Dedifferentiated amniotic fluid mesenchymal stem cell (primary cell): Measurements from ENCODE around the gene ZNF76.
A peak's percentile ranks its signal among the peaks of the same experiment; 100 is the strongest.

Experiments used
- DNase-seq: peaks from one replicate; pipeline ENCODE4 v3.0.0-alpha.2; 2016; ENCODE audit errors: extremely low spot score

Gene ZNF76

DNA sequence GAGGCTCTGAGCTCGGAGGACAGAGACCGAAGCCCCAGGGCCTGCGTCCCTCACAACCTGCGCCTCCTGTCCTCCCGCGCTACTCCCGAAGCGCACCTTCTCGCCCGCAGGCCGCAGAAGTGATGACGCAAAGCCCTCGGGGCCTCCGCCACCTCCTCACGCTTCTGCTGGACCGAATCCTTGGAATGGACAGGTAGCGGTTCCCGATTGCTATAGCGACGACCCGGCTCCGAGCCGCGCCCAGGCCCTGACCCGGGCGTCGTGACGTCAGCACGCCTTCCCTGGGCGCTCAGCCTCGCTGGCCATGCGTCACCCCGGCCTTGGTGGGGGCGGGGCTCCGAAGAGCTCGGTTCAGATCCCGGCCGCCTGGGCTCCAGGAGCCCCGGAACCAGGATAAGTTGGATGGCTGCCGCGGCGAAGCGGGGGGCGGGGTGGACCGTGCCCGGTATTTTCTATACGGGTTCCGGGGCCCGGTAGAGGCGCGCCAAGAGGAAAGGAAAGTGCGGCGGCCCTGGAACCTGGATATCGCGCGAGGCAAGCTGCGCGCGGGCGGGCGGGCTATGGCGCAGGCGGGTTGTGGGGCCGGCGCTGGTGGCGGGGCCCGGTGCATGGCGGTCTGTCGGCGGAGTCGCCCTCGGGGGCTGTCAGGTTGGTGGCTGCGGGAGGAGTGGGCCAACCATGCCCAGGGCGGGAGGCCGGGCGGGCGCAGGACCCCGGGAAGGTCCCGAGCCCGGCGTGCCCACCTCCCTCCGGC, at the start of gene ZNF76:
Gene ZNF76, plus strand, starts transcription at position 542 of the 754 bp plus-strand sequence. CDS start 21,417 bp downstream, outside the sequence.
- DNase-seq = peak; percentile 95

DNA sequence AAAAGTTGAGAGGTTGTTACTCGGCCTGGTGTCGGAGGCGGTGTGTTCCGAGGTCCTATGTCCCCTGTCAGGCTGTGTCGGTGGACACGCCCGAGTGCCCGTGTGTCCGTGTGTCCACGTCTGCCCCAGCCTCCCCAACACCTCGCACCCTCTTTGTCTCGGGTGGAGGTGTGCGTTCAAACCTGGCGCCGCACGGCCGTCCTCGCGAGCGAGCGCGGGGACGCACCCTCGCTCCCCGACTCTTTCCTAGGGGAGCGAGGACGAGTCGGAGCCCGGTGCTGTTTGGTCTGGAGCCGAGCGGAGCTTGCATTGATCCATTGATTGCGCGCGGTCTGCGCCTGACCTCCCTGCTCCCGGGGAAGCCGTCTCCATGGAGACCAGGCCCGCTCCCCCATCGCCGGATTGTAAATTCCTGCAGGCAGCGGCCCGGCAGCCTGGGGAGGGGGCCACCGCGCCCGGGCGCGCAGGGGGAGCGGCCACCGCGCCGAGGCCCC, 46.2 kb upstream of the ZNF76 start:
- DNase-seq = no peak

DNA sequence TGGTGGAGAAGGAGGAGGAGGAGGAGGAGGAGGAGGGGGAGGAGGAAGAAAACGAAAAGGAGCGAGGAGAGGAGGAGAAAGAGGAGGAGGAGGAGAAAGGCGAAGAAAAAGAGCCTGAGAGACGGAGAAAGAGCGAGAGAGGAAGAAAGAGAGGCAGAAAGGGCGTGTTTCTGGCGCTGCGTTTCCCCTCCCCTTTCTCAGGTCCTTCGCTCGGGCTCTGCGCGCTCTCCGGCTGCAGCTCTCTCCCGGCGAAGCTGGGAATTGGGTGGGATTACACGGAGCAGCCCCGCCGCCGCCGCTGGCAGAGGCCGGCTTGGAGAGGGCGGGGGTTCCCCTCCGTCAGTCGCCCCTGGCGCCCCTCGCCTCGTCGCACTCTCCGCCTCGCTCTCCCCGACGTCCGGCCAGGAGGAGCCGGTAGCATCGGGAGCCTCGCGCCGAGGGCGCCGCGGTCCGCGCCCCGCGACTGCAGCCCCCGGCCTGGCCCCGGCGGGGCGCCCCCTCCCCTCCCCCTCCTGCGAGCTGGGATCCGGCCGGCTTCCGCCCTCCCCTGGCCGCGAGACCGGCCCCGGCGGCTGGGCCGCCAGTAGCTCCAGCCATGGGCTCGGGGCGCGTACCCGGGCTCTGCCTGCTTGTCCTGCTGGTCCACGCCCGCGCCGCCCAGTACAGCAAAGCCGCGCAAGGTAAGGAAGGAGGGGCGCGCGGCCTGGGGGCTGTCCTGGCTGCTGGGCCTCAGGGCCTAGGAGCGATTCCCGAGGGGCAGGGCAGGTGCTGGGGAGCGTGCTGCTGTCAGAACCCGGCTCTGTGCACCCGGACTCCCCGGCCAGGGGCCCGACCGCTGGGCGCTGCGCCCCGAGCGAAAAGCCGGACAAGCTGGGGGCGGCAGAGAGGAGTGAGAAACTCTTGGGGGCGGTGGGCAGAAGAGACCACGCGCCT, 45.4 kb upstream of the ZNF76 start, which contains the start of gene SCUBE3:
Gene SCUBE3, plus strand, starts transcription at position 133 of the 933 bp plus-strand sequence. Its CDS starts 463 bp downstream, at position 596.
- no peak for DNase-seq

DNA sequence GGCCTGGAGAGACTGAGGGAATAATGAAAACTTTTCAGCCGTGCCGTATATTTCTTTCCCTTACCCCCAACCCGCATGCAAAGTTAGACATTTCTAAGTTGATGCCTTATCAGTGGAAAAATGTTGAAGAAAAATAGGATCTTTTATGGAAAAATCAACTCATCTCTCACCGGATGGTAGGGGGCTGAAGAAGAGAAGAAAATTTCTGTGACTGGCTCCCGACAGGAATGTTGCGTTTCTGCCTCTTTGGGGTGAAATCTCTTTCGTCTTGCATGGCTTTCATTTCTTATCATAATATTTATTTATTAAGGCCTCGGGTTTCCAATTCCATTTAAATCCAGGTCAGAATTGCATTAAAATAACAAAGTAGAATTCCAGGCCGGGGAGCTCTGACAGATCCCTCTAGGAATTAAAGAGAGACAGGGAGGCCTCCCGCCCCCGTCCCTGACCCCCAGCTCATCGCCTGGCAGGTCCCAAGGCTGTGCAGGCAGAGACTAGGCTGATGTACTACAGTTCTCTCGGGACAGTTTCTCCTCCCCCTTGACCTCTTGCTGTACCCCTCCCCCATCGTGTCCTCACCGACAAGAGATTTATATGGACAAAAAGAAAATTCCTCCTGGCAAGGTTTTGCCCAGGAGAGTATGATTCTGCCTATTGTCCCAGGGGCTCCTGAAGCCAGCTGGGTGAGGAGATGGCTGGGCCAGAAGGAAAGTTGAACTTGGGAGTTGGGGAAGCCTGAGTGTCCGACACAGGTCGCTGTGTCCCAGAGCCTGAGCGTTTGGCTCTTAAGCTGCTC, 44.5 kb upstream of the ZNF76 start:
- DNase-seq = no peak

DNA sequence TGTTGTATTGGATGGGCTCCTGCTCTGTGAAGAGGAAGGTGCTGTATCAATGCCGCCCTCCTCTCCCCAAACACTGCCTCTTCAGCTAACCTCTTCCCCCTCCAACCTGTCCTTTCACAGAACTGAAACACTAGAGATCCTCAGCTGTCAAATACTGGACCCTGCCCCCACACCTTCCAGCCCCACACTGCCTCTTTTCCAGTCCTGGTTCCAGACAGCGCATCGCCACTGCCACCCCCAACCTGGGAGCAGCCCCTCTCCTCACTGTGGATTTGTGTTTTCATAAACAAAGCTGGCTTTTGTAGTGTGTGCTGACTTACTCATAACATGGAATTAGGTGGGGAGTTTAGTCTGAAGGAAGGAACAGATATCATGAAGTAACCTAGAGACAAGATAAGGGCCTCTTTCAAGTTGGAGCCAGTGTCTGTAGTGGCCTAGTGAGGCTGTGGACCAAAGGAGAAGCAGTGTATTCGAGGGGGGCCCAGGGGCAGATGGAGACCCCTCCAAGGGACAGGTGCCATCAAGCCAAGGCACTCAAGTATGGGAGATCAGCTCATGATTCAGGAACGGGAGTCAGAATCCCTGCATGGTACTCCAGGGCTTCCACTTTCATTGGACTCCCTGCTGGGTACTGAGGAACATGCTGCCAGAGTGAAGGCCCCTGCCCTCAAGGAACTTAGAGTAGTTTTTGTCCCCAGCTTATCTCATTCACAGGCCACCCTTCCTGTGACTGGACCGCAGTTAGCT, 43.7 kb upstream of the ZNF76 start:
- DNase-seq = no peak

DNA sequence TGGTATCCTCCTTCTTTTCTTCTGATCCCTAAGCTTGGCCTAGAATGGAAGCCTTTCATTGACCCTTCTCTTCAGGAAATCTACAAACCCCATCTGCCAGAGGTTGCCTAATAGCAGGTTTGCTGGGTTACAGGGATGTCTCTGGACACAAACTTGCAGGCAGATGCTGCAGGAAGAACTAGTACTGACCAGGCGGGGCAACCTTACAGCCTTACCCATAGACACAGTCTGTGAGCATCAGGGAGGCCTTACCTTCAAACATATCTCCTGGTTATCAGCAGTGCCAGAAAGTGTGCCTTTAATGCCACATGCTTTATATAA, 43.2 kb upstream of the ZNF76 start:
- no peak for DNase-seq

DNA sequence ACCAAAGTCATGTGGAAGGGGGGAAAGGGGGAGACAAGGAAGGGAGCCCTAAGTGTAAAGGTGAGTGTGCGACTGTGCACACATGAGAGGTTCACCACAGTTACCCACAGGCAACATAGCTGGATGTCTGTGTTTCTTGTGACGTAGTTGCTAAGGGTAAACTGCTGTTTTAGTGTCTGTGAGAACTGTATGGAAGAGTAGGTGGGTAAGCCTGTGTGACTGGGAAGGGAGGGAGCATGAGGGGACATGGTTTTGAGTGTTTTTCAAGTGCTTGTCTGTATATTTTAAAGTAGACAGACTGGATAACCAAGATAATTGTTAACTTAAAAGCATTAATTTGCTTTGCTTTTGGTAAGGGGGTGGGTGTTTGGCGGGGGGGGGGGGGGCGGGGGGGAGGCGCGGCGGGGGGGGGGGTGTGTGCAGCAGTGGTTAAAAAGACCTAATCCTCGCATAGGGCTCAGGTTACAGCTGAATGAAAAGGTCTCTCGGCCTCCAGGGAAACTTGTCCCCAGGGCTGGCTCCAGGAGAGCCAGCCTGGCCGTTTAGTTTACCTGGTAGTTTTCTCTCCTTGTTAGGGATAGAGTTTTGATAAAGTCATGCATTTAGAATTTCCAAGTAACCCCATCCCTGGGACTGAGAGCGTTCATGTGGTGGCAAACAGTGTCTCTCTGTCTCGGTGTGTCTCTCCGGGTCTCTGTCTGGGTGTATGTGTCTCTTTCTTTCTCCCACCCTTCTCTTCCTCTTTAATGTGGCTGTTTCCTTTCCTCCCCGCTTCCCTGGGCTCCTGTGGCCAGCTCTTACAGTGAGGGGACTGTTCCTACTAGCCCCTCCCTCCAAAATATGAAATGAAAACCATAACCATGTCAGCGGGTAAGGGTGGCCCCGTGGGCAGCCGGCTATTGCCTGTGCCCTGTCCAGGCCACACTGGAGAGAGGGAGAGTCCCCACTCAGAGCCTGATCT, 42.4 kb upstream of the ZNF76 start:
- DNase-seq = no peak

DNA sequence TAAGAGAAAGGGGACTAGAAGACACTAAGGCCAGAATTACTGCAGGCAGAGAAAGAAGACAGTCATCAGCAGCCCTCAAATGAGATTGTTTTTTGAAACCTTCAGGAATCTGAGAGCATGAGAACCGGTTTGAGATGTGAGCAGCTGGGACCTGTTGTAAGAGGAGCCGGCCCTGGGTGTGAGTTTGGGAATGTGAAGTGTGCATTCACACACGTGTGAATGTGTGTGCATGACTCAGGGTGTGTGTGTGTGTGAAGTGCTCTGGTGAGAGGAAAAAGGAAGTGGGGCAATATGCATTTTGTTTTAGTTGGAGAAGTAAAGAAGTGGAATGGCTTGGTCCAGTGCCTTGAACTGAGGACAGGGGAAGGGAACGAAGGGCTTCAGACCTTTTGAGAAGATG, 41.5 kb upstream of the ZNF76 start:
- no peak for DNase-seq

DNA sequence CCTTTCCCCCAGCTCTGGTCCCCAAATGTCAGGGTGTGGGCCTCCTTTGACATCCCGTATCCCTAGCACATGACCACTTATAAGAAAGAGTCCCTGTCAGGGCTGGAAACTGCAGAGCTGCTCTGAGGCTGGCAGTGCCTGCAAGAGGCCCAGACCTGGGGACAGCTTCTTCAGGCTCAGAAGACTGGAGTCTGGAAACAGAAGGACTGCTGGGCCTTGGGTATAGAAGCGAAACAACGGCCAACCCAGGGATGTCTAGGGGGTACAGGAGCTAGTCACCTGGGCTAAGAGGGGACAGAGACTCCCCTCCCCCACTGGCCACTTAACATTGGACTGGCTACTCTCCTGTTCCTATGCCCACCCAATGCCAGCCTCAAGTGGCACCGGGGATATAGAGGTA, 41.1 kb upstream of the ZNF76 start:
- DNase-seq = no peak

DNA sequence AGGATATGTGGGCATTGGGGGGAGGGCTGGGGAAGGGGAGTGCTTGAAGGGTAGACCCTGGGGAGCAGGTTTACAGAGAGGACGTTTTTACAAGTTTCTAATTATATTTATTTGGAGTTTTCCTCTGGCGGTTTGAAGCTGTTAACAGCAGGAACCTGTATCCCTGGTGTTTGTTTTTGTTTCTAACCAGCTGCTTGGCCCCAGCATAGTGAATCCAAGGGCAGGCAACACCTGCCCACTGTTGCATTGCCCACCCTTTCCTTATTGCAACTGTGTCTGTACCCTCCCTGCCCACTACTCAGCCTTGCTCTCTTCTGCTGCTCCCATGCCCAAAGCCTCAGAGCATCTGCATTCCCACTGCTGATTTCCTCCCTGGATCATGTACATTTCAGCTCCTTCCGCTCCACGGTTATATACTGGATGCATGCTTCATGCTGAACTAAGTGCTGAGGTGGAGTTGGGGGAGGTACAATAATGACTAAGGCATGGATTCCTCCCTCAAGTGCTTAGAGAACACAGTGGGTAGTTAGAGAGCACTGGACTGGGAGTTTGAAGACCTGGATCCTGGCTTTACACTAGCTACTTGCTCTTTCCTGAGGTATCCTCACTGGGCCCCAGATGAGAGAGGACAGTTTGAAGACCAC, 39.7 kb upstream of the ZNF76 start:
- DNase-seq = no peak

DNA sequence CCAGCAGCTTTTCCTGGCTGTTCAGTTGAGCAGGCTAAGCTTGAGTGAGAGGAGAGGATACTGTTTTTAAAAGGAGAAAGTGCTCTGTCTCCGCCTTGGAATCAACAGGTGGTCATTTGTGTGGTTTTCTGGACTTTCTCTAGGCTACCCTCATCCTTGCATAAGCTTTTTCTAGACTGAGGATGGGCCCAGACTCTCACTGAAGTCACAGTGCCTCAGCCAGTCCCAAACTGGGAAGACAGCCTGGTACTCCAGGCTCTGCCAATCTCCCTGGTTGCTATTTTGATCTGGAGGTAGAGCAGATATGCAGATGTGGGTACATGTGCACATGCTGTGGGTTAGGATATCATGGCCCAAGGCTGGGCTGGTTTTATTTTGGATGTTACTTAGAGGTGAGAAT, 38.8 kb upstream of the ZNF76 start:
- no peak for DNase-seq

DNA sequence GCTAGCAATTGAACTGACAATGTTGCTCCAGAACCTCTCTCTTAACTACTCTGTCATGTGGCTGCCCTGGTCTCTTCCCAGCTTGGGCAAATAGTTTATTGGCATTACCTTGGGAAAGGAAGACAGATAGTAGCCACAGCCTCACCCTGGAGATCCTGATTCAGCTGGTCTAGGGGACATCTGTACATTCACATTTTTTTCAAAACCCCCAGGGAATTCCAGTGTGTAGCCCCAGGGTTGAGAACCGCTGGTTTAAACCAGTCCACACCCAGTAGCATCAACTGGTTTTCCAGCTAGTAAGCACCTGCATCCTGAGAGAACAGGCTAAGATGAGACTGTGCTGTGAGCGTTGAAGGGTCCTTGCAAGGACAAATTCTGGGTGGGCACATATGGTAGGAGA, 36.1 kb upstream of the ZNF76 start:
- DNase-seq = no peak

DNA sequence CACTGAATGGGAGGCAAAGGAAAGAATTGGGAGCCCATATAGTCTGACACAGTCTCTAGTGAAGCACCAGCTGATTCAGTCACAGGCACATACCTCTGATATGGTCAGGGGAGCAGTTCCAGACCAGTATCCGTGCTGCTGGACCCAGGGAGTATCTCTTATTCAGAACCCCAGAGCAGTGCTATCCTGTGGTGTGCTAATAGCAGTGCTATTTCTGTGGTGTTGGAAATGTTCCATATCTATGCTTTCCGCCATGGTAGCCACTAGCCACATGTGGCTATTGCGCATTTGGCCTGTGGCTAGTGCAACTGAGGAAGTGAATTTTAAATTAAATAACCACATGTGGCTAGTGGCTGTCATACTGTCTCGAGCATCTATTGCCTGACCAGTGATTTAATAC, 34.8 kb upstream of the ZNF76 start:
- DNase-seq = no peak

DNA sequence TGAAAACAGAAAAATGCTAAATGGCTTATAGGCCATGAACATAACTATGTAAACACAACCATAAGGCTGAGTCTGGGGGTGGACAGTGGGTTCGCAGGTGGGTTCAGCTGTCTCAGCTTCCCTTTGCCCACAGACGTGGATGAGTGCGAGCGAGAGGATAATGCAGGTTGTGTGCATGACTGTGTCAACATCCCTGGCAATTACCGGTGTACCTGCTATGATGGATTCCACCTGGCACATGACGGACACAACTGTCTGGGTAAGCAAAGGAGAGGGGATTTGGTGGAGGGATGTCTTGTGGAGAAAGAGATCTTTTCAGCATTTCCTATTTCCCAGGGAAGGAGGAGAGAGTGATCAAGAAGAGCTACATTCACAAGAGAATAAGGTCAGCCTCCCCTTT, 31.1 kb upstream of the ZNF76 start:
- DNase-seq = no peak

DNA sequence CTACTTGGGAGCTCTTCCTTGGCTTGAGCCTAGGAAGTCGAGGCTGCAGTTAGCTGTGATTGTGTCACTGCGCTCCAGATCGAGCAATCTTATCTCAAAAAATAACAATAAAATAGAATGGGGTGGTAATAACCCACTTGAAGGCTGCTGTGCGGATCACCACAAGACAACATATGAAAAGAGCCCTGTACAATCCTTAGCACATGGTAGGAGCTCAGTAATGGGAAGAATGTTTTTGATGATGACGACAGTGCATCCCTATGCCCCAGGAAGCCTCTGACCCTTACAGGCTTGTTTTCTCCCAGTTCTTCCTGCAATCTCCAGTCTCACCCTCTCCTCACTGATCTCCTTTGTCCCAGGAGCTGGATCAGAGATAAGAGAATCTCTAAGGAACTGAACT, 30.2 kb upstream of the ZNF76 start:
- no peak for DNase-seq

DNA sequence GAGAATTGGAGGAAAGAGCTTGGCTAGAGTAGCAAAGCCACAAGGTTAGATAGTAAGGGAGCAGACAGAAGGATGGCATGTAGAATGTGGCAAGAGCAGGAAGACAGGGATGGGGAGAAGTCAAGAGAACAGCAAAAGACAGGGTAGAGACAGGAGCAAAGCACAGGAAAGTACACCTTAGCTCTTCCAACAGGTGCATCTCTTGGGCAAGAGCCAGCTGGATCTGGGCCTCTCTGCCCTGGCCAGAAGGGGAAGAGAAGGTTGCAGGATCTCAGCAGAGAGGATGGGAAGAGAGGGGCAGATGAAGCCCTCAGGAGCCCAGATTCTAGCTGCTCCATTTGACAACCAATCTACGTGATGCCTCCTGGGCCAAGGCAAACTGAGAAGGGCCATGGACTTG, 29.0 kb upstream of the ZNF76 start:
- no peak for DNase-seq

DNA sequence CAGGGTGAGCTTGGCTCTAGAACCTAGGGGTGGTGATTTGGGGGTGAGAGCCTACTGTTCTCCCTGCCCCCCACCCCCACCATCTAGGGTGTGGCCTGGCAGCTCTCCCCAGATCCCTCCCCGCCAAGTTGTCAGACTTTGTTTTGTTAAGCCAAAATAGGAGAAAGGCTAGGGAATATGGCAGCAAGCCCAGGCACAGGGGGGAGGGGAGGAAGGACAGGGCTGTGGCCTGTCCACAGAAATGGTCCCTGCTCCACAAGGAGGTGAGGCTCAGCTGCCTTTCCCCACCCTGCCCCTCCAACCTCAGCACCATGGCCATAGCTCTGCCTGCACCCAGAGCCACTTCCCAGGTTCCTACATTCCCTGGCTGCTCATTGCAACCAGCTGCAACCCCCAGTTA, 28.6 kb upstream of the ZNF76 start:
- no peak for DNase-seq

DNA sequence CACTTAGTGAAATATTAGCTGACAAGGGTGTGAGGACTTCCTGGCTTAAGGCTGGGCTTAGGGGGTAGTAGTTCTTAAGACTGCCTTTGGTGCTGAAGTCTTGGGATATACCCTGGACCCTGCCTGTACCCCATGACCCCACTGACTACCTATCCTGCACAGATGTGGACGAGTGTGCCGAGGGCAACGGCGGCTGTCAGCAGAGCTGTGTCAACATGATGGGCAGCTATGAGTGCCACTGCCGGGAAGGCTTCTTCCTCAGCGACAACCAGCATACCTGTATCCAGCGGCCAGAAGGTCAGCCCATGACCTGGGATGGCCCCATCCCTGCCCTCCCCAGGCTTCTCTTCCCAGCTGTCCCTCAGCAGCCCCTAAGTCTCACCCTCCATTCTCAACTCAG, 28.0 kb upstream of the ZNF76 start:
- DNase-seq = no peak

DNA sequence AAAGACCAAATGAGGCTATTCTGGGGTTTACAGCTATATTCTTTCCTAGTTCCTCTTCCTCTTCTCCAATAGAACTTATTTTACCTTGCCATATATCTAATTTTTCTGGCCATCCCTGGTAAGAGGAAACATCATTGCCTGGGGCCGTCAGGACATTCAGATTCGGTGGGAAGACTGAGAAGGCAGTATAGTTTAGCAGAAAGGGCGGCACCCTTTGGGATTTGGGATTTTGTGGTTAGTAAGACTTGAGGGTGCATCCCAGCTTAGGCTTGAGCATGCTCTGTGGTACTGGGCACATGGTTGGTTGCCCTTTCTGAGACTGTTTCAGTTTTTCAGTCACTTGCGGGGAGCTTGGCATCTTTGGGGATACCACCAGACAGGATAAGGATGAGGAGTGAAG, 24.6 kb upstream of the ZNF76 start:
- DNase-seq = no peak

DNA sequence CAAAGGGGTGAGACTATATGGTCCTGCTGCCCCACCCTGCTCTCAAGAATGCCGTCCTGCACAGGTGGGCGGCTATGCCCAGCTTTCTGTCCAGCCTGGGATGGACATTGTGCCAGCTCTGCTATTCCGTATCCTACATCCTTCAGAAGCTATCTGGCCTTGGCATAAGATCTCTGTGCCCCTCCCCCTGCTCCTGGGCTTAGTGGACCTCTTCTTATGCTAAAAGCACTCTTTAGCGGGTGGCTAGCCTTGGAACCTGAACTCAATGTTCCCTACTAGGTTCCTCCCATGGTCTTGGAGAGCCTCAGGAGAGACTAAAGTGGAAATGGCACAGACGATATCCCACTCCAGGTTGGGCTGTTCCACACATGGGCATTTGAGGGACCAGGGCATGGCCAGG, 23.3 kb upstream of the ZNF76 start:
- no peak for DNase-seq
